GM18870 (cell line): ENCODE measurements around the gene HNRNPUL2.
"Not testable (repeated sequence)": the region's sequence is repeated elsewhere in the genome, so short reads cannot be mapped to it uniquely, and the experiment has no call there.

Experiments used
- ATAC-seq: cut with Tn5 transposase; IDR thresholded peaks from one replicate; pipeline ENCODE4 v1.9.1; 2021; ENCODE audit warnings: moderate library complexity; ENCODE audit not compliant: unreplicated experiment

Gene HNRNPUL2

GRCh38 chr11:62727165-62727871 is at the start of gene HNRNPUL2:
Gene HNRNPUL2, minus strand, starts transcription at chr11:62727457. Its CDS starts 301 bp downstream, at chr11:62727156.
- ATAC-seq = peak; percentile 63

GRCh38 chr11:62775646-62776045 is 48.4 kb upstream of the HNRNPUL2 start:
- no peak for ATAC-seq

- ATAC-seq = no peak
These were observed 47.1 kb upstream of the HNRNPUL2 start for GRCh38 chr11:62774407-62774806.

- peak; percentile 79 for ATAC-seq
These were observed 44.1 kb upstream of the HNRNPUL2 start, which contains the start of gene TAF6L for GRCh38 chr11:62771144-62772021. Gene TAF6L, plus strand, starts transcription at chr11:62771396. Its CDS starts 4,388 bp downstream, at chr11:62775784.

- no peak for ATAC-seq
These were observed 43.5 kb upstream of the HNRNPUL2 start for GRCh38 chr11:62770778-62771143.

- not testable (repeated sequence) for ATAC-seq
These were observed 33.6 kb upstream of the HNRNPUL2 start for GRCh38 chr11:62760867-62761227.

- ATAC-seq = no peak
These were observed 30.9 kb upstream of the HNRNPUL2 start for GRCh38 chr11:62757846-62758788.

GRCh38 chr11:62755086-62755615 is 27.9 kb upstream of the HNRNPUL2 start:
- no peak for ATAC-seq

- peak; percentile 97 for ATAC-seq
These were observed 26.7 kb upstream of the HNRNPUL2 start, which contains the start of gene ZBTB3 for GRCh38 chr11:62753736-62754603. Gene ZBTB3, minus strand, starts transcription at chr11:62754160. Its CDS starts 496 bp downstream, at chr11:62753664.

GRCh38 chr11:62752994-62753735 is 25.9 kb upstream of the HNRNPUL2 start:
- no peak for ATAC-seq

GRCh38 chr11:62752177-62752785 is 25.0 kb upstream of the HNRNPUL2 start:
- no peak for ATAC-seq

- ATAC-seq = not testable (repeated sequence)
These were observed 22.7 kb upstream of the HNRNPUL2 start for GRCh38 chr11:62749931-62750330.

GRCh38 chr11:62747475-62748160 is 20.4 kb upstream of the HNRNPUL2 start:
- no peak for ATAC-seq

GRCh38 chr11:62737196-62737595 is 9.9 kb upstream of the HNRNPUL2 start:
- ATAC-seq = no peak

GRCh38 chr11:62732830-62733229 is 5.6 kb upstream of the HNRNPUL2 start:
- ATAC-seq = no peak

GRCh38 chr11:62730076-62730475 is 2.8 kb upstream of the HNRNPUL2 start:
- ATAC-seq = not testable (repeated sequence)

- ATAC-seq = peak; percentile 20
These were observed 1.1 kb upstream of the HNRNPUL2 start, which contains the start of gene TTC9C for GRCh38 chr11:62728171-62728988. Gene TTC9C, plus strand, starts transcription at chr11:62728486. Its CDS starts 363 bp downstream, at chr11:62728849.
